Fibroblast of the conjunctiva (primary cell): ENCODE results near the gene NPAS4.
A peak's percentile ranks its signal among the peaks of the same experiment; 100 is the strongest.
"Not testable (repeated sequence)": the region's sequence is repeated elsewhere in the genome, so short reads cannot be mapped to it uniquely, and the experiment has no call there.

ENCODE experiments used
- DNase-seq: peaks from one replicate; pipeline ENCODE4 v3.0.0-alpha.2; 2010; ENCODE audit warnings: low read depth

Gene NPAS4

DNA sequence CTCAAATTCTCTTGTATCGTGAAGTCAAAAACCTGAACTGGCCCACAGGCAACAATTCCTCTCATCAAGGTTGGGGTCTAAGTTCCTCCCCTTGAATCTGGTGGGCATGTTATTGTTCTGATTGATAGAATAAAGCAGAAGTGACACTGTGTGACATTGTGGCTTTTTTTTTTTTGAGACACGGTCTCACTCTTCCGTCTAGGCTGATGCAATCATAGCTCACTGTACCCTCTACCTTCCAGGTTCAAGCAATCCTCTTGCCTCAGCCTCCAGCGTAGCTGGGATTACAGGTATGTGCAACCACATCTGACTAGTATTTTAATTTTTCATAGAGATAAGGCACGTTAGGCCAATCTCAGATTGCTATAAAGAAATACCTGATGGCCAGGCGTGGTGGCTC lies 37.0 kb downstream of the NPAS4 start:
- no peak for DNase-seq

DNA sequence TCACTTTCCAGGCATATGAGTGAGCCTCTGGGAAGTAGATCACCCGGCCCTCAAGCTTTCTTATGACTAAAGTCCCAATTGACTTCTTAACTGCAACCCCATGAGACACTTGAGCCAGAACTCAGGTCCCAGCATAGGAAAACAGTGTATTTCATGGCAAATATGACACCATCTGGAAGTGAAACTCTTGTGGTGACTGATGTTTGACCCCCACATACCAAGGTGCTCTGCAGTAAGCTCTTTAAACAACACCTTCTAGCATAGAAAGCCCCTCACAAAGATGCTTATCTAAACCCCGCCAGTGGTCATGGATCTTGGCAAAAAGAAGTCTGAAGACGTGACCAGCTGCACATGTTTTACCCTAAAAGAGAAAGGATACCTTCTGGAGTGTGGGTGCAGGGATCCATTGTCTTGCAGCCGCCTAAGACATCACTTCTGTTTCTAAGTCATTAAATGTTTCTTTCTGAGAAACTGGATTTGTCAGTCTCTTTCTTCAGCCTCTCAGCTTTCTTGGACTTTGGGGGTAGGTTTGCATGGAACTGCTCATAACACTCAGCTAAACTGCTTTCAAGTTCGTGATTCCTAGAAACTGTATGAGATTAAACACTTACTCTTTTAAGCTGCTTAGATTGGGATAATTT lies 38.4 kb downstream of the NPAS4 start:
- no peak for DNase-seq

DNA sequence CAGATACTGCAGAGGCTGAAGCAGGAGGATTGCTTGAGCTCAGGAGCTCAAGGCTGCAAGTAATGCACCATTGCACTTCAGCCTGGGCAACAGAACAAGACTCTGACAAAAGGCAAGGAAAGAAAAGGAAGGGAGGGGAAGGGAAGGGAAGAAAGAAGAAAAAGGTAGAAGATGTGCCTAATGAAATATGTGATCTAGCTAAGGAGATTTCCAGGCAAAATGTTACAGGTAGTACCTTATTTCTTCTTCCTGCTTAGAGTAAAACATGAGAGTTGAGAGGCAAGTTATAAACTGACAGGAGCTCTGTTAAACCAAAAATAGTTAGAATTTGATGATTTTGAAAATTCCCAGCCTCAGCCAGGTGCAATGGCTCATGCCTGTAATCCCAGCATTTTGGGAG lies 41.2 kb downstream of the NPAS4 start:
- DNase-seq = no peak

DNA sequence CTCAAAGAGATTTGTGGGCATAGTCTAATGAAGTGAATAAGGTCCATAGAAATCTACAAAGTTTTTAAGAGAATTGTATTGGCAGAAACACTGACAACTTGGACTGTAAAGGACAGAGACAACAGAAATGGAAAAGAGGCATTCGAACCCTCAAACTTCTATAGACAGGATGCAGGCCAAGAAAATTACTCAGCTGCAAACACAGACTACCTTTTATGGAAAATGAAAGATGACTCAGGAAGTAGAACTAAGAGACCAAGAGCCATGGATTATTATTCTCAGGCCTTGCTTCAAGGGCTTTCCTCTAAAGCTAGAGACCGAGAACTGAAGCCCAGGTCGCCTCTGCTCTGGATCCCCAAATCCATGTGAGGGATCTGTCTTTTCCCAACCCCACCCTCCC lies 42.1 kb downstream of the NPAS4 start:
- DNase-seq = no peak

DNA sequence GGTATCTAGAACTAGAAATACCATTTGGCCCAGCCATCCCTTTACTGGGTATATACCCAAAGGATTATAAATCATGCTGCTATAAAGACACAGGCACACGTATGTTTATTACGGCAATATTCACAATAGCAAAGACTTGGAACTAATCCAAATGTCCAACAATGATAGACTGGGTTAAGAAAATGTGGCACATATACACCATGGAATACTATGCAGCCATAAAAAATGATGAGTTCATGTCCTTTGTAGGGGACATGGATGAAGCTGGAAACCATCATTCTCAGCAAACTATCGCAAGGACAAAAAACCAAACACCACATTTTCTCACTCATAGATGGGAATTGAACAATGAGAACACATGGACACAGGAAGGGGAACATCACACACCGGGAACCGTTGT lies 43.3 kb downstream of the NPAS4 start:
- not testable (repeated sequence) for DNase-seq

DNA sequence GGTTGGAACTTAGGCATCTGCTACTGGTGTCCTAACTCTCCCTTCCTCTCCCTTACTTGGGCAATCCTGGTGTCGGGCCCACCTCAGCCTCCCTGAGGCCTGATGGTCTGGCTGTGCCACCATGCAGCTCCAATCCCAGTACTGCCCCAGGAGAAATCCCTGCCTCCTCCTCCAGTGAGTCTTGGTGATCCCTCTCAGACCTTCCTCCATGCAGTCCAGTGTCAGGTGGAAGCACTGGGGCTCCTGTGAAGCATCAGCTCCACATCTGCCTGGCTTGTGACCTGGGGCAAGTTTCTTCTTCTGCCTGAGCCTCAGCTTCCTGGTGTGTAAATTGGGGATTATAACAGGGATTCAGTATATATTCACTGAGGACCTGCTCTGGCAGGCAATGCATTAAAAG lies 44.1 kb downstream of the NPAS4 start:
- DNase-seq = no peak

DNA sequence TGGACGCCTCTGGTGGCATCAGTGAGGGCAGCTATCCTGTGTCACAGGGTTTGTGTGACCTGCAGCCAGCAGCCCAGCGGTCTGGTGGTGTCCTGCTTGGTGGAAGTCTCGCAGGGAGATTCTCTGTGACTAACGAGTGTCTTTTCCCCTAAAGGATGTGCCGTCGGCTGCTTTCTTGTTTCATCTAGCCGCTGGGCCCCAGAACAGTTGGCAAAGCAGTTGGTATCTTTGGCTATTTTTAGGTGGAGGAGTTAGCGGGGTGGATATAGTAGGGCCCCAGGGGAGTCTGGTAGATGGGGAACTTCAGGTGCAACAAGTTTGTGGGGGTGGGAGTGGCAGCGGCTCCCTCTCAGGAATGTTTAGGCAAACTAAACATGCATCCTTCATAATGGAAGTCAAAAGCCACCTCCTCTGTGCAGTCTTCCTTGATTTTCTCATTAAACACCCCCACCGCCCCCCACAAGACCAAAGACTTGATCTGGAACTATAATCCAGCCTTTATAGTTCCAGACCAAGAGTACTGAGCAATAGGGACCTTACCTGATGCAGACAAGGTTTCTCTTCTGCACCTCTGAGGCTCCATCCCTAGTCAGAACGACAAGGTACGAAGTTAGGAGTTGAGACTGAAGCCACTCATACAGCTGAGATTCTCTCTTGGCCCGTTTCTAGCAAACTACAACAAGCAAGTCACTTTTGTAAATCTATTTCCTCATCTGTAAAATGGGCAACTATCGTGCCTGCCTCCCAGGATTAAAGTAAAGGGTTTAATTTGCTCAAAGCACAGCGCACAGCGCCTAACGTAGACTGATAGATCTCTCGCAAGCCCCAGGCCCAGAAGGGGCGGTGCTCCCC lies 44.8 kb downstream of the NPAS4 start:
- DNase-seq = no peak

DNA sequence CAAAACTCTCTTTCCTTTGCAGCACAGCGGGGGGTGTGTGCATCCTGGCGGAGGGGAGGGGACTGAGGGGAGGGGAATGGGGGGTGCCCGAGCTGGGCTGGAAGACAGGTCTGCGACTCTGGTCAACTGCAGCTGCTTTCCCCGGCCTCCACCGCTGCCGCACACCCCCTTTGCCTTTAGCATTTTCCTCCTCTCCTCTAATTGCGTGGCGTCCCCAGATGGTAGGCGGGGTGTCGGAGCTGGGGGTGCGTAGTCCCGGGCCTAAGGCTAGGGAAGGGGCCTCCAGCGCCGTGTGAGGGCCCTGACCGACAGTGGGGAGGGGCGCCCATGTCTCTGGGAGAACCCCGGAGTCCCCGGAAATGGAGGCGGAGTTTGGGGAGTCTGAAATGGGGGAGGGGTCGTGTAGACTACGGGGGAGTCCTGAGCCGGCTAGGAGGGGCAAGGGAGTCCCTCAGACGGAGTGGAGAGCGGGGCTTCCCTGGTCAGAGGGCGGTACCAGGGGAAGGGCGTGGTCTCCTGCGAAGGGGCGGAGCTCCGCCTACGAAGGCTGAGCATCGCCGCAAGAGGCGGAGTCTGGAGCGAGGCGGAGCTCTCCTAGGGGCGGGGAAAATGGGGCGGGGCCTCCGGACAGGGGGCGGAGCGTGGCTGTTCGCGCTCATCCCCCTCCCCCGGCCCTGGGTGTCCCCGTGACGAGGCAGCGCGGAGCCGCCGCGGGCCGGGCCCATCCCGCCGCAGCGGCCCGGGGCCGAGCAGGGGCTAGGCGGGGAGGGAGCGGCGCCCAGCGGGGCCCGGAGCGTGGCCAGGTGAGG lies 45.6 kb downstream of the NPAS4 start, which contains the start of gene PELI3:
Gene PELI3, plus strand, starts transcription at position 681 of the 809 bp plus-strand sequence. CDS start 1,224 bp downstream, outside the sequence.
- peak; percentile 83 for DNase-seq

DNA sequence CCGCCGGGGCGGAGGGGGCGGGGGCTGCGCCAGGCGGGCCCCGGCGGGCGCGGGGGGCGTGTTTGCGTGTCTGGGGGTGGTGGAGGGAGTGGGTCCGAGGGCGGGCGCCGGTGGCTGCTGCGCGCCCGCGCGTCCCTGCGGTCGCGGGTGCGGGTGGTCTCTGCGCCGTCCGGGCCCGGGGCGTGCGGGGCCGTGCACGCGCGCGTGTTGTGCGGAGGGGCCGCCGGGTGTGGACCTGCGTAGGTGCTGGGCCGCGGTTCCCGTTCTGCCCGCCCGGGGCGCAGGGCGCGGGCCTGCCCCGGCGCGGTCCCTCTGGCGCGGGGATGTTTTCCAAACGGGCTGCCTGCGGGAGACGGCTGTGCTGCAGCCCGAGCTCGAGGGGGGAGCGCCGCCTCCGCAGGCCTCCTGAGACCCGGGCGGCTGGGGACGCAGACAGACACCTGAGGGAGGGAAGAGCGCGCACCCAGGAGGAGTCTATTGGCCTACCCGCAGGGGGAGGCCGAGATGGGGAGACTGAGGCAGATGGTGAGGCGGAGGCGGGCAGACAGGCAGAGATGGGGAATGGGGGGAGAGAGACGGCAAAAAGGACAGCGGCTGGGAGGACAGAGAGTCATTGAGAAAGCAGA lies 46.3 kb downstream of the NPAS4 start:
- no peak for DNase-seq

DNA sequence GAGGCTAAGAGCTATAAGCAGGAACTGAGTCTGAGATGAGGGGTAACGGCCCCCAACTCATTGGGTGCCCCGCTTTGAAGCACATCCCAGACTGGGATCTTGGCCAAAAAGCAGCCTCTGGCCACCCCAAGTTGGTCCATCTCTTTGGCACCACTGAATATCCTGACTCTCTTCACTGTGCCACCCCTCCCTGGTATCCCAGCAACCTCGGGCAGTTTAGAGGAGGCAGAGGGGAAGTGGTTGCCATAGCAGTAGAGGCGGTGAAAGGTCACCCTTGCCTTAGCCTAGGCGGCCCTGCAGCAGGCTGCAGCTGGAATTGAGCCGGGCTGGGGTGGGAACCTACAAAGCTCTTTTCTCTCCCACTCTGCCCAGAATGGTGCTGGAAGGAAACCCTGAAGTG lies 46.9 kb downstream of the NPAS4 start:
- peak; percentile 14 for DNase-seq

DNA sequence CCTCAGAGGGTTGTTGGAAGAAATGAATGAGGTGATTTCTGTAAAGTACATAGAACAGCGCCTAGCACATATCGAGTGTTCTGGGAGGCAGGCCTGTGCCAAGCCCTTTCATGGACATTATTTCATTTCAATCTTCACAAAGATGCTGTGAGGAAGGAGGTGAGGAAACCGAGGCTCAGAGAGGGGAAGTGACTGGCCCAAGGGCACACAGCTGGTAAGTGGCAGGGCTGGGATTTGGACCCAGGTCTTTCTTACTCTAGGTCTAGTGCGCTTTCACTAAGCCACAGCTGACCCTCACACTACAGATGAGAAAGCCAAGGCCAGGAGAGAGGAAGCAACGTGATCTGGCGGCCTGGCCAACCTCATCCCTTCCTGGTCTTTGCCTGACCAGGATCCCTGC lies 47.9 kb downstream of the NPAS4 start:
- DNase-seq = no peak

DNA sequence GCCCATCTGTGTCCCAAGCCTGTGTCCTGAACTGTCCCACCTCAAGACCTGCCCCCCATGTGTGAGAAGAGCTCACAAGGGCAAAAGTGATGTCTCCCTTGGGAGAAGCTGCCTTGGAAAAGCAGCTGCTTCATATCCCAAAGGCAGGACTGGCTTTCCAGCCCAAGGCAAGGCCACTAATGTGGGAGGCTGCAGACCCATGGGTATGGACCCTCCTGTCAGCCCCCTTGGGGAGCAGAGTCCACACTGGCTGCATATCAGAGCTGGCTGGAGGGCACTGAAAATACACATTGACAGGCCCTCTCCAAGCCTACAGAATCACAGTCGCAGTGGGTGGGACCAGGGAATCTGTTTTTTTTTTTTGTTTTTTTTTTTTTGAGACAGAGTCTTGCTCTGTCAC lies 48.6 kb downstream of the NPAS4 start:
- DNase-seq = no peak

DNA sequence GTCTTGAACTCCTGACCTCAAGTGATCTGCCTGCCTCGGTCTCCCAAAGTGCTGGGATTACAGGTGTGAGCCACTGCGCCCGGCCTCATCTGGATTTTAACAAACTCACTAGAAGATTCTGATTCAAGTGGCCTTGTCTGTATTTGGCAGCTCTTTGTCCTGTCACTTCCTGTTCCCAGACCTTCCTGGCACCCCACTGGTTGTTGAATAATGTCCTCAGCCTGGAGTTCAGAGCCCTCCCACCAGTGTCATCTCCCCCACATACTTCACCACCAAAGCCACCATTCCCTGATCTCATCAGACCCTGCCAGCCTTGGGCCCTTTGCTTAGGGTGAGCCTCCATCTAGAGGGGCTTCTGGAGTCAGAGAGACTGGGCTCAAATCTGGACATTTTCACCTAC lies 49.2 kb downstream of the NPAS4 start:
- no peak for DNase-seq

DNA sequence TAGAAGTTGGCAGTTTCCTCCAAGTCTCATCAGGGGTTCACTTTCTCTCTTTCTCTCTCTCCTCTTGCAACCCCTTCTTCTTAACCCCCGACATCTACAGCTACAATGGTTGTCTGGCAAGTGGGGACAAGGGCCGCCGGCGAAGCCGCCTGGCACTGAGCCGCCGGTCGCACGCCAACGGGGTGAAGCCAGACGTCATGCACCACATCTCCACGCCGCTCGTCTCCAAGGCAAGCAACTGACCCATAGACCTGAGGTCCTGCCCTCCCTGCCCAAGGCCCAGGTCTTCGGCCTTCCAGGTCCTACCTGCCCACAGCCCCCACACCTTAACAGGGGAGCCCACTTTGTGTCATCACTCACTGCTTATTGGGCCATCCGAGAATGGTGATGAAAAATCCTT lies 50.3 kb downstream of the NPAS4 start:
- DNase-seq = no peak

DNA sequence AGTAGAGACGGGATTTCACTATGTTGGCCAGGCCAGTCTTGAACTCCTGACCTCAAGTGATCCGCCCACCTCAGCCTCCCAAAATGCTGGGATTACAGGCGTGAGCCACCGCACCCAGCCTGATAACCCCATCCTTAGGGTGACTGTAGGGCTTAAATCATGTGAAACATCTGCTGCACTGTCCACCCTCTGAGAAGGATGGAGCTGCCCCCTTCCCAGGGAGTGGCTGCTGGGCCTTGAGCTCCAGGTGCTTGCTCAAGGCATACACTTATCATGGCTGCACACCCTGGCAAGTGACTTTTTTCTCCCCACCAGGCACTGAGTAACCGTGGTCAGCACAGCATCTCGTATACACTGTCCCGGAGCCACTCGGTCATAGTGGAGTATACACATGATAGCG lies 51.2 kb downstream of the NPAS4 start:
- no peak for DNase-seq

DNA sequence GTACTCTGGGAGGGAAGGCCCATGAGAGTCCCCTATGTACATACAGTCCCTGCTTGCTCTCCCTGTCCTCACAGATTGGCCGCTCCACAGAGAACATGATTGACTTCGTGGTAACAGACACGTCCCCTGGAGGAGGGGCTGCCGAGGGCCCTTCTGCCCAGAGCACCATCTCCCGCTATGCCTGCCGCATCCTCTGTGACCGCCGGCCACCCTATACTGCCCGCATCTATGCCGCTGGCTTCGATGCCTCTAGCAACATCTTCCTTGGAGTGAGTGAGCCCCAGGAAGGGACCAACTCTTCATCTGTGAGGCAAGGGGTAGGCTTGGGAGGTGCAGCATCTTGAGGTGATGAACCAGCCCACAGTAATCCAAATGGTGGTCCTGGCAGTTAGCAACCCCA lies 52.3 kb downstream of the NPAS4 start:
- DNase-seq = no peak

DNA sequence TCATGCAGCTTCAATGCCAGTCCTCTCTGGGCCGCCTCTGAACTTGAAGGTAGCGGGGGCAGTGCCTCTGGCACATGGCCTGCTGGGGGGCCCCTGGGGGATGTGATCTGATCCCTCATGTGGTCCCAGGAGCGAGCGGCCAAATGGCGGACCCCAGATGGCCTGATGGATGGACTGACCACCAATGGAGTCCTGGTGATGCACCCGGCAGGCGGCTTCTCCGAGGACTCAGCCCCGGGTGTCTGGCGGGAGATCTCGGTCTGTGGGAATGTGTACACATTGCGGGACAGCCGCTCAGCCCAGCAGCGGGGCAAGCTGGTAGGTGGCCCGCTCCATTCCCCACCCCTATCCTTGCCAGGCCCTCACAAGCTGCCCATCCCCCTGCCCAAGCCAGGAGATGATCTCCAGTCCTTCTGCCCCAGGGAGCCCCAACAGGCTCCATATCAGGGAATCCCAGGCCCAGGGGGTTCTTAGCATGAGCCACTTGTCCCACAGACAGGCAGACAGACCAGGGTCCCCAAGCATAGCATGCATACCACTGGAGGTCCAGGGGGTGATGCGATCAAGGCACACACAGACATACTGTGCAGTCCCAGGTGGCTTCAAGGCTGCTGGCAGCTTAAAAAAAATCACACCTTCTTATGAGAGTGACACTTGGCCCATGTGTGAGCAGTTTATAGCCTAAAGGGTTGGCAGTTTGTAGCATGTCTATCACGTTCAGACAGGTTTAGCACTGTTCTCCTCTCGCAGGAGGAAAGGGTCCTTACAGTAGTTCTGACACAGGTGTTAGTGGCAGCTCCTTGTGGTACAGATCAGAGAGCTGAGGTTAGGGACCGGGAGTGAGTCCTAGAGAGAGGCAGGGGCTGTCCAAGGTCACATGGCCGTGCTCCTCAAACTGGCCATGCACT lies 53.0 kb downstream of the NPAS4 start:
- no peak for DNase-seq

DNA sequence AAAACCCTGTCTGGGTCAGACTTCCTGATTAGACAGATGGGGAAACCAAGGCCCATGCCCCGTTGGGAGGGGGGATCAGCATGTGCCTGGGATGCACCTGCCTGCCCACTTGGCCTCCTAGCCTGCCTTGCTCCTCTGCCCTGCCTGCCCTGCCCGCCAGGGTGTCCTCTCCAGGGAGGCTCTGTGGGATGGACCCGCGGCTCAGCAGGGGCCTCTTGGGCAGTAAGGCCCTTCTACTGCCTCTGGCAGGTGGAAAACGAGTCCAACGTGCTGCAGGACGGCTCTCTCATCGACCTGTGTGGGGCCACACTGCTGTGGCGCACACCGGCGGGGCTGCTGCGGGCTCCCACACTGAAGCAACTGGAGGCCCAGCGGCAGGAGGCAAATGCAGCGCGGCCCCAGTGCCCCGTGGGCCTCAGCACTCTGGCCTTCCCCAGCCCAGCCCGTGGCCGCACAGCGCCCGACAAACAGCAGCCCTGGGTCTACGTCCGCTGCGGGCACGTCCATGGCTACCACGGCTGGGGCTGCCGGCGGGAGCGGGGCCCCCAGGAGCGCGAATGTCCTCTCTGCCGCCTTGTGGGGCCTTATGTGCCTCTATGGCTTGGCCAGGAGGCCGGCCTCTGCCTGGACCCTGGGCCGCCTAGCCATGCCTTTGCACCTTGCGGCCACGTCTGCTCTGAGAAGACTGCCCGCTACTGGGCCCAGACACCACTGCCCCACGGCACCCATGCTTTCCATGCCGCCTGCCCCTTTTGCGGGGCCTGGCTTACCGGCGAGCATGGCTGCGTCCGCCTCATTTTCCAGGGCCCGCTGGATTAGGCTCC lies 54.7 kb downstream of the NPAS4 start:
- DNase-seq = no peak
